Measurements from ENCODE around the gene PGAP1. TPM values are rescaled to one million over a fixed set of nuclear protein-coding genes. Genes with fewer than 3 reads are reported as not detected.

Gene PGAP1
- polyA plus RNA-seq, 1 donor, result 13.8 TPM

GRCh38 chr2:196899976-196900375 lies 26.5 kb downstream of the PGAP1 start:
- DNase-seq (ENCODE audit: low read depth), result no peak

DNA sequence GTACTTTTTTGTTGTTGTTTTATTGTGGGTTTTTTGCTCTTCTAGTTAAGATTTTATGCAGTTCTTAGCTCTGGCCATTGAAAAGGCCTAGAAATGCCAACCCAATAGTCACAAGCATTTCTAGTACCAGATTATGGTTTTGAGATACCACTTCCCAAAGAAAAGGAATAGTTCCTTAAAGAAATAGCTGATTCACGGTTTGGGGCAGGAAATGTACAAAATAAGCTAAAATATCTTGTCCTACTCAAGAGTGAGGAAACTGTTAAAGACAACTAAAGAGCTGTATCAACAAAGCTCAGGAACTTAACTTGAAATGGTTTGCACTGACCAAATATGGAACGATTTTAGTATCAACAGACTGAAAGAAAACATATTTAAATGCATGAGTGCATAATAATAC lies 35.4 kb downstream of the PGAP1 start:
- no peak for DNase-seq (ENCODE audit: low read depth)

GRCh38 chr2:196887431-196887830 lies 39.1 kb downstream of the PGAP1 start:
- DNase-seq (ENCODE audit: low read depth), result no peak

- no peak for DNase-seq (ENCODE audit: low read depth)
Measured at GRCh38 chr2:196884368-196884767, 42.1 kb downstream of the PGAP1 start.

- DNase-seq (ENCODE audit: low read depth), result no peak
Measured at GRCh38 chr2:196876364-196876763, 50.1 kb downstream of the PGAP1 start.

GRCh38 chr2:196875414-196875813 lies 51.1 kb downstream of the PGAP1 start:
- DNase-seq (ENCODE audit: low read depth), result no peak

GRCh38 chr2:196873511-196873910 lies 53.0 kb downstream of the PGAP1 start:
- DNase-seq (ENCODE audit: low read depth), result no peak

DNA sequence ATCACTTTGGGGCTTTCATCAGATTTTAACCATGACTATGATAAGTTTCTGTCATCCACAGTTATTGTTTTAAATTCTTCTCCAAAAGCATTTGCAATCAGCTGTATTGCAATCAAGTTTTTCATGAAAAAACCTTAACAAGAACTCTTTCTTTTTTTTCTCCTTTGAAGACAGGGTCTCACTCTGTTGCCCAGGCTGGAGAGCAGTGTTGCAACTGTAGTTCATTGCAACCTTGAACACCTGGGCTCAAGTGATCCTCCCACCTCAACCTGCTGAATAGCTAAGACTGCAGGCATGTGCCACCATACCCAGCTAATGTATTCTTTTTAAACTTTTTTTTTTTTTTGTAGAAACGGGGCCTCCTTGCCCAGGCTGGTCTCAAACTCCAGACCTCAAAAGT lies 71.9 kb downstream of the PGAP1 start:
- DNase-seq (ENCODE audit: low read depth), result no peak

DNA sequence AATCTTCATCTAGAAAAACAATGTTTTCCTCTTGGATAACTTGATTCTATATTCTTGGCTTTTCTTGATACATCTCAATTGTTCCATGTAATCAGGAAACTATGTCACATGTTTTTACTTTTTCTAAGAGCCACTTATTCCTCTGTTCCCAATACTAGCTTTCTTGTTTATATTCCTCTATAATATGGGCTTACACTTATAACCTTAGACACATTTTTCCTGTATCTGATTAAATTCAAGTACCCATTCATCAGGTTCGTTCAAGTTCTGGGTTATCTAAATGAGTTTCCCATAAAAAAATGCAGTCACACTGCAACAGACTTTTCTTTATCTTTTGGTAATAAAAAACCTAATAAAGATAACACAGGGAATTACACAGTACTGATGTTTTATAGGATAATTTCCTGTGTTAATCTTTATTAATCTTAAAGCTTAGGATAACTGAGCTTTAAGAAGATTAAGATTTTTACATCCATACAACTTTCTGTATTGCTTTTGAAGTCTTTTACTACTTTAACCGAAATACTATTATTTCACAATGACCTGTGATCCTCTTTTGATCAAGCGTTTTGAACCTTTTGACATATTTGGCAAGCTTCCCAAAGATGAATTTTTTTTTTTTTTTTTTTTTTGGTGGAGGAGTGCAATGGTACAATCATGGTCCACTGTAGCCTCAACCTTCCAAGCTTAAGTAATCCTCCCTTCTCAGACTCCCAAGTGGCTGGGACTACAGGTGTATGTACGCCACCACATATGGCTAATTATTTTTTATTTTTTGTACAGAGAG lies 73.0 kb downstream of the PGAP1 start:
- no peak for DNase-seq (ENCODE audit: low read depth)

DNA sequence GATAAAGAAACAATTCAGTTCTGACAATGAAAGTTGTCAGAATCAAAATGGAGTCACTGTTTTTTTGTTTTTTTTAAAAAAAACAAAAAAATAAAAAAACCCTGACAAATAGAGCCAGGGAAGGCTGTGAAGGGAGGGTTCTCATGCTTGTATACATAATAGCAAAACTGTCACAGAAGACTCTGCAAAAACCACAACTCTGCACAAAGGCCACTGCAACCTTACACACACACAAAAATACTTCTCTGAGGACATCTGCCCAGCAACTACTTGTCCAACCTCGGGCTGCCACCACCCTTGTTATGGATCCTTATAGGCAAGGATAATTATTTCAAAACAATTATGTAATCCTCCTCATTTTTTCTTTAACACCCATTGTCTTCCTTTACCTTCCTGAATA lies 75.4 kb downstream of the PGAP1 start:
- no peak for DNase-seq (ENCODE audit: low read depth)

- no peak for DNase-seq (ENCODE audit: low read depth)
Measured at GRCh38 chr2:196849895-196850294, 76.6 kb downstream of the PGAP1 start.

- no peak for DNase-seq (ENCODE audit: low read depth)
Measured at GRCh38 chr2:196846295-196846694, 80.2 kb downstream of the PGAP1 start.

GRCh38 chr2:196845371-196845770 lies 81.1 kb downstream of the PGAP1 start:
- DNase-seq (ENCODE audit: low read depth), result no peak

- no peak for DNase-seq (ENCODE audit: low read depth)
Measured at GRCh38 chr2:196840171-196840570, 86.3 kb downstream of the PGAP1 start.

DNA sequence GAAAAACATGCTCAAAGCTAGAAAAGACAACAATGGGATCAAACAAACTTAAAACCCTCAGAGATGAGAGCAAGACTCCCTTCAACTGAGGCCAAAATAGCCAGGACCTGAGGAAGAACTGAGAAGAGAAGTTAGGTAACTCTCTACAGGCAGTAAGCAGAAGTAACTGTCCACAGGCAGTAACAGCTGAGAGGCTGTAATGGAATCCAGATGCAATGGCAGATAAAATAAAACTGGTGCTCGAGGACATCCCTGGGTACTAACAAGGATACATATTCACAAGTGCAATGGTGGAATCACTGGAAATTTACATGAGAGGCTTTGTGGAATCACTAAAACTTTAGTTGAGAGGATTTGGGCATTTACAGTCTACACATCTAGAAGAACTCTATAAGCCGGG lies 86.9 kb downstream of the PGAP1 start:
- DNase-seq (ENCODE audit: low read depth), result no peak

DNA sequence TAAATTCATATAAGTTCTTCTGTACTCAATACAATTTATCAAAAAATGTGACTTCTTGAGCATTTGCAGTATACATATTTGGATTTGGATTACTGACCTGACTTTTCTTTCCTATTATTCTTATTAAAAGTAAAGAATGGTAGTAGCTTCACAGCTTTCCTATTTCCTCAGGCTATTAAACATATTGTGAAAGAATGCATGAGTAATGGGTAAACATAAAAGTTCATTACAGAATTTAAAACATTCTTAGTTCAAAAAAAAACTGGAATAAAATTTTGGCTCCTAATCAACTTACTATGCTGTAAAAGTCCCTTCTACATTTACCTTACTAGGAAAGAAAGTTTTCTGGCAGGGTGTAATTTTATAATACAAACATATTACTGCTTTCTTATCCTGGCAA lies 90.1 kb downstream of the PGAP1 start:
- DNase-seq (ENCODE audit: low read depth), result no peak

DNA sequence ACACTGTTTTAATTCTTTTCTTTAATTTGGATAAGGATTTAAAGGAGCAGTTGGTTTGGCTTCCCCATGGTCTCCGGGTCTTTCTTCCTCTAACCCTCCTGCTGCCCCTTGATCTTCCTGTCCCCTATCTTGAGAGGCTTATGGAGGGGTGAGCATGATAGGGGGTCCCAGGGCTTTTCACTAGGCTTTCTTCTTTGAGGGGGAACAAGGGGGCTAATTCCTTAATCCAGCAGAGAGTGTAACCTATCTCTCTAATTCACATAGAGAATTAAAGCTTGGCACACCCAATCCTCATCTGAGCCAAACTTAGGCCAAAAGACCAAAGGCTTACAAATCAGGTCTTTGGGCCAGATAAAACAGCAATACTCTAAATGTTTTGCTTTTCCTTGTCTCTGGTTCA lies 95.8 kb downstream of the PGAP1 start:
- DNase-seq (ENCODE audit: low read depth), result no peak

DNA sequence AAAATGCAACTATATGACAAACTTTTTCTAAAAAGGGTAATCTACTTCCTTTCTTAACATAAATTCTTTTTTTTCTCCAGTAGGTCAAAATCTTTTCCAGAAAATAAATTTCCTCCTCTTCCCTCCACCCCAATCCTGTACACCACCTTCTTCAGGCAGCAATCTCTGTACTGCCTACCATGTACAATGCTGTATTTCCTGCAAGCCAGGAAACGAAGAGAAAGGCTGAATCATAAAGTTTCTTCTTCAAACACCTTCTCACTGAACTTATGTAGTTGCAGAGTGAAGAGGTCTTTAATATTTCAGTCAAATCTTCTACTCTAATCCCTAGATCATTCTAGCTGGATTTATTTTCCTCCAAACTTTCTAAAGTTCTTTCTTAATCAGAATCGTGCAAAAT lies 99.2 kb downstream of the PGAP1 start:
- no peak for DNase-seq (ENCODE audit: low read depth)

- no peak for DNase-seq (ENCODE audit: low read depth)
Measured at GRCh38 chr2:196823750-196824522, 102.6 kb downstream of the PGAP1 start.

DNA sequence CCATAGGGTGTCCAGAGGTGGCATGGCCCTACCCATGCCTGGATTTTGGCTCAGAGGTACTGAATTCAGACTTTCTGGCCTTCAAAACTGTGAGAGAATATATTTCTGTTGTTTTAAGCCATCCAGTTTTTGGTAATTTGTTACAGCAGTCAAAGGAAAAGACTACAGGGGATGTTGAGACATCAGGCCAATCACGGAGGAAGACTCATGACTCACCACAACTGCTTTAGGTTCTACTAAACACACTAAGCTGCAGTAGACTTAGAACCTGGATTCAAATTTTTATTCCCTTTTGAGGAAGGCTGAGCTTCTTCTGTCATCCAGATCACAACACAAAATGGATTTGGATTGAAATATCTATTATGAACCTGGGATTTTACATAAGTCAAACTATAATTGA lies 105.3 kb downstream of the PGAP1 start:
- no peak for DNase-seq (ENCODE audit: low read depth)

GRCh38 chr2:196809260-196809659 lies 117.2 kb downstream of the PGAP1 start, which contains the start of gene C2orf66:
Gene C2orf66, minus strand, starts transcription at chr2:196809355. Its CDS starts 19 bp downstream, at chr2:196809336.
- no peak for DNase-seq (ENCODE audit: low read depth)

- no peak for DNase-seq (ENCODE audit: low read depth)
Measured at GRCh38 chr2:196808083-196808665, 118.3 kb downstream of the PGAP1 start.

- DNase-seq (ENCODE audit: low read depth), result no peak
Measured at GRCh38 chr2:196804381-196804780, 122.1 kb downstream of the PGAP1 start.
